ENCODE measurements around the gene CHCHD6.

CHCHD6 gene

DNA sequence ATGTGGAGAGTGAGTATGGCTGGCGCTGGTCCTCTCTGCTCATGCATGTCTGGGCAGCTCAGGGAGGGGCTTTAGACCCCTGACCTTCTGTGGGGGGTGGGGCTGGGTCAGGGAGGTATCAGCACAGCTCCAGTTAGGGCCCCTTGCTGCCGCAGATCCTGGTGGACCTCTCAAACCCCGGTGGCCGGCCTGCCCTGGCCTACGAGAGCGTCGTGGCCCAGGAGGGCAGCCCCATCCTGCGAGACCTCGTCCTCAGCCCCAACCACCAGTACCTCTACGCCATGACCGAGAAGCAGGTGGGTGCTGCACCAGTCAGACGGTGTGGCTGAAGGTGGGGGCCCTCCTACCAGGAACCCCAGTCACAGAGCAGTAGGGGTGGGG lies 299.1 kb downstream of the CHCHD6 start:
- DNase-seq (ENCODE audit: low read depth in 1 of 2, low spot score in 1 of 2): no peak

- DNase-seq (ENCODE audit: low read depth in 1 of 2, low spot score in 1 of 2): no peak
Measured at GRCh38 chr3:127003601-127004280, 299.7 kb downstream of the CHCHD6 start.

GRCh38 chr3:127004641-127005397 lies 300.8 kb downstream of the CHCHD6 start:
- no peak for DNase-seq (ENCODE audit: low read depth in 1 of 2, low spot score in 1 of 2)

- DNase-seq (ENCODE audit: low read depth in 1 of 2, low spot score in 1 of 2): no peak
Measured at GRCh38 chr3:127005864-127006500, 301.9 kb downstream of the CHCHD6 start.

- DNase-seq (ENCODE audit: low read depth in 1 of 2, low spot score in 1 of 2): no peak
Measured at GRCh38 chr3:127006781-127007436, 302.9 kb downstream of the CHCHD6 start.

DNA sequence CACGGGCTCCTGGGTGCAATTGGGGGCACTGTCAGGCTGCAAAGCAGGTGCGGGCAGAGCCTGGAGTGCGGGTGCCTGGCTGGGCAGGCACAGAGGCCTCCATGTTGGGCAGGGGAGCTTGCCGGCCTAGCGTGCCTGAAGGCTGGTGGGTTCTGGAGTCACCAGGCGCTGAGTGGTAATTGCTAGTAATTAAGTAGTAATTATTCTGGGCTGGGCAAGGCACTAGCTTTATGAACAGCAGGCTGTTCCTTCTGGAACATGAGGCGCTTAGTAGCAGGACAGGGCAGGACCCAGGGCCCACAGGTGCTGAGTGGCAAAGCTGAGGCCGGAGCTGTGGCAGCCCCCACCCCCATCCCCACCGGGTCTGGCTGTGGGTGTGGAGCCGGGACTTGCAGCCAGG lies 304.2 kb downstream of the CHCHD6 start:
- no peak for DNase-seq (ENCODE audit: low read depth in 1 of 2, low spot score in 1 of 2)

DNA sequence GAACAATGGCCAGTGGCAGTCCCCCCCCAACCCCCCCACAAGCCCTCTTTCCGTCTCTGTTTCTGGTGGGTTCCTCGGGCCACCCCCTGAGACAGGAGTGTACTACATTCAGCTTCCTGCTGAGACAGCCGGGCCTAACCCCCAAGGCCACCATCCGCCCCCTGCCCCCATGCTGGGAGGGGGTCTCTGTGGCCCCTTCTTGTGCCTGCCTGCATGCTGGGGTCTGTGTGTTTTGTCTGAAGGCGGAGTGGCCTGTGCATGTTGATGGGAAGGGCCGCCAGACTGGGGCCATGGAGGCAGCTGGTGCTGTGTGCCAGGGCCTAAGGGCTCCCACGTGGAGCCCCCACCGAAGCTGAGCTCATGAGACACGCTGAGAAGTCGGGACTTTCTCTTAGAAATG lies 305.5 kb downstream of the CHCHD6 start:
- DNase-seq (ENCODE audit: low read depth in 1 of 2, low spot score in 1 of 2): no peak

Data from activated T-helper 1 cell treated with anti-CD3 and anti-CD28 coated beads, Interleukin-2, amount 50 U/mL, for 16 hours (primary cell).